Measurements from ENCODE around the gene NPB.

NPB gene

GRCh38 chr17:81901167-81902022 lies 643 bp upstream of the NPB start:
- H3K27ac Mint-ChIP-seq, result no peak overlapping the region
- peaks cover 16% of the 10 kb centered on the region for H3K27me3 Mint-ChIP-seq (ENCODE audit: low read depth)
- no peaks in the 10 kb centered on the region for H3K9me3 Mint-ChIP-seq
- H3K36me3 Mint-ChIP-seq (ENCODE audit: low read depth), result peaks cover 20% of the 10 kb centered on the region
- H3K4me1 Mint-ChIP-seq, result no peaks in the 10 kb centered on the region
- TF ChIP-seq, protein P1, sequence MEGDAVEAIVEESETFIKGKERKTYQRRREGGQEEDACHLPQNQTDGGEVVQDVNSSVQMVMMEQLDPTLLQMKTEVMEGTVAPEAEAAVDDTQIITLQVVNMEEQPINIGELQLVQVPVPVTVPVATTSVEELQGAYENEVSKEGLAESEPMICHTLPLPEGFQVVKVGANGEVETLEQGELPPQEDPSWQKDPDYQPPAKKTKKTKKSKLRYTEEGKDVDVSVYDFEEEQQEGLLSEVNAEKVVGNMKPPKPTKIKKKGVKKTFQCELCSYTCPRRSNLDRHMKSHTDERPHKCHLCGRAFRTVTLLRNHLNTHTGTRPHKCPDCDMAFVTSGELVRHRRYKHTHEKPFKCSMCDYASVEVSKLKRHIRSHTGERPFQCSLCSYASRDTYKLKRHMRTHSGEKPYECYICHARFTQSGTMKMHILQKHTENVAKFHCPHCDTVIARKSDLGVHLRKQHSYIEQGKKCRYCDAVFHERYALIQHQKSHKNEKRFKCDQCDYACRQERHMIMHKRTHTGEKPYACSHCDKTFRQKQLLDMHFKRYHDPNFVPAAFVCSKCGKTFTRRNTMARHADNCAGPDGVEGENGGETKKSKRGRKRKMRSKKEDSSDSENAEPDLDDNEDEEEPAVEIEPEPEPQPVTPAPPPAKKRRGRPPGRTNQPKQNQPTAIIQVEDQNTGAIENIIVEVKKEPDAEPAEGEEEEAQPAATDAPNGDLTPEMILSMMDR (IDR thresholded peaks at IDR 0.05; ENCODE audit: unreplicated experiment in 3 of 3), result no peak
- peak overlapping the region; percentile 58 to 67 (median 62) for H3K4me3 Mint-ChIP-seq

DNA sequence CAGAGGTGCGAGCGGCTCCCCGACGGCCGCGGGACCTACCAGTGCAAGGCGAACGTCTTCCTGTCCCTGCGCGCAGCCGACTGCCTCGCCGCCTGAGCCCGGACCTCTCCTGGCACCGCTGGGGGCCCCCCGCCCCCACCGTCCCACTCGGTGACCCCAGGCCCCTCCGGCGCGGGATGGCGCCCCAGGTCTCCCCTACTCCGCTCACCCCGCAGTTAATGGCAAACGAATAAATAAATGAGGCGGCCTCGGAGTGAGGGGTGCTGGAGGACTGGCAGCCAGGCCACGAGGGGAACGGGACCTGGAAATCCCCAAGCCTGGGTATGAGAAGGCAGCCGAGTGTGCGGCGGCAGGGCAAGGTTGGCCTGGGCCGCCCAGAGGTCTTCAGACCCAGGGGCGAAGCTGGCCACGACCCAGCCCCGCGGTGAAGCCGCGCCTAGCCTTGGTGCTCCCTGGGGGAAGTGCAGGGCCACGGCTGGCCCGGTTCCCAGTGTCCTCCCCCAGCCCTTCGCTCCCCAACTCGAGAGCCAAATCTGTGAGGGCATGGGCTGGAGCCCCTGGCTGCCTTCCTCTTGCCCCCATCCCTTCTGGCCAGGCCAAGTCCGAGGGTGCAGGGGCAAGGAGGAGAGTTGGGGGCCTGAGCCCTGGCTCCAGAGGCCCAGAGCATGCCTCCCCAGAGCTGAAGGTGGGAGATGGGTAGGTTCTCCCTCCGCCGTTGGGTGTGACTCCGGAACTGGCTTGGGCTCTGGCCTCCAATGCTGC lies 796 bp downstream of the NPB start:
- peaks cover 16% of the 10 kb centered on the region for H3K27me3 Mint-ChIP-seq (ENCODE audit: low read depth)
- no peaks in the 10 kb centered on the region for H3K9me3 Mint-ChIP-seq
- H3K36me3 Mint-ChIP-seq (ENCODE audit: low read depth), result peaks cover 17% of the 10 kb centered on the region
- TF ChIP-seq, protein P1 (IDR thresholded peaks at IDR 0.05; ENCODE audit: unreplicated experiment in 3 of 3), result no peak
- no peak overlapping the region for H3K4me3 Mint-ChIP-seq
- no peak overlapping the region for H3K27ac Mint-ChIP-seq
- H3K4me1 Mint-ChIP-seq, result no peaks in the 10 kb centered on the region

GRCh38 chr17:81903415-81903831 lies 1.4 kb downstream of the NPB start:
- Mint-ChIP-seq H3K4me1 (no peaks in the 10 kb centered on the region), H3K36me3 (ENCODE audit: low read depth) (peaks cover 14% of the 10 kb centered on the region), H3K27me3 (ENCODE audit: low read depth) (peaks cover 16% of the 10 kb centered on the region), H3K27ac (no peak overlapping the region), H3K9me3 (no peaks in the 10 kb centered on the region), H3K4me3 (peak overlapping the region in 1 of 3 experiments; percentile 60)
- TF ChIP-seq, protein P1 (IDR thresholded peaks at IDR 0.05; ENCODE audit: unreplicated experiment in 3 of 3), result no peak

- Mint-ChIP-seq H3K27me3 (ENCODE audit: low read depth) (peaks cover 16% of the 10 kb centered on the region), H3K27ac (no peak overlapping the region), H3K4me1 (no peaks in the 10 kb centered on the region), H3K36me3 (ENCODE audit: low read depth) (peaks cover 14% of the 10 kb centered on the region), H3K4me3 (no peak overlapping the region), H3K9me3 (no peaks in the 10 kb centered on the region)
- TF ChIP-seq, protein P1 (IDR thresholded peaks at IDR 0.05; ENCODE audit: unreplicated experiment in 3 of 3), result no peak
Measured at GRCh38 chr17:81903896-81904599, 2.0 kb downstream of the NPB start.

GRCh38 chr17:81904600-81905423 lies 2.8 kb downstream of the NPB start:
- H3K36me3 Mint-ChIP-seq (ENCODE audit: low read depth), result peaks cover 13% of the 10 kb centered on the region

More at GRCh38 chr17:81904600-81905423, 2.8 kb downstream of the NPB start:
- H3K27ac Mint-ChIP-seq, result no peak overlapping the region
- no peaks in the 10 kb centered on the region for H3K4me1 Mint-ChIP-seq
- H3K4me3 Mint-ChIP-seq, result no peak overlapping the region
- no peaks in the 10 kb centered on the region for H3K9me3 Mint-ChIP-seq
- TF ChIP-seq, protein P1 (IDR thresholded peaks at IDR 0.05; ENCODE audit: unreplicated experiment in 3 of 3), result no peak
- peaks cover 16% of the 10 kb centered on the region for H3K27me3 Mint-ChIP-seq (ENCODE audit: low read depth)
